ENCODE data around the gene DAPK1.

DAPK1 gene

GRCh38 chr9:87550253-87550954, 52.7 kb downstream of the DAPK1 start:
- H3K9ac ChIP-seq (ENCODE audit: low read length), result no peak overlapping the region
- no peak overlapping the region for H3K27ac ChIP-seq (ENCODE audit: low read length, poor library complexity, severe bottlenecking)
- no peaks in the 10 kb centered on the region for H3K9me3 ChIP-seq (ENCODE audit: control insufficient read depth, low read length)
- H2BK12ac ChIP-seq (ENCODE audit: low read length in 2 of 2), result no peak overlapping the region
- no peak for DNase-seq
- no peak overlapping the region for H2AFZ ChIP-seq (ENCODE audit: low read depth, low read length)
- H3K23ac ChIP-seq (ENCODE audit: low read length in 2 of 2), result no peak overlapping the region
- peaks cover 0 to 8% of the 10 kb centered on the region in 2 experiments for H3K36me3 ChIP-seq (ENCODE audit: control insufficient read depth in 1 of 2, insufficient read depth in 2 of 2, low read depth in 1 of 2, low read length in 2 of 2)
- H3K14ac ChIP-seq (ENCODE audit: low read length in 2 of 2), result no peak overlapping the region
- H3K4me2 ChIP-seq (ENCODE audit: low read length, poor library complexity, severe bottlenecking), result no peak overlapping the region
- H3K79me1 ChIP-seq (replicated peaks; ENCODE audit: low read length, poor library complexity, severe bottlenecking), result peaks cover 20% of the 10 kb centered on the region
- no peak overlapping the region for H3K18ac ChIP-seq (ENCODE audit: low read depth in 1 of 2, low read length in 2 of 2)
- no peak overlapping the region for H2BK5ac ChIP-seq (ENCODE audit: low read depth, low read length, poor library complexity, severe bottlenecking)
- no peak overlapping the region for H3K4ac ChIP-seq (ENCODE audit: low read depth in 1 of 2, low read length in 2 of 2)
- no peak overlapping the region for H4K91ac ChIP-seq (ENCODE audit: low read length)
- H2BK120ac ChIP-seq (ENCODE audit: low read depth, low read length), result no peak overlapping the region
- no peaks in the 10 kb centered on the region for H3K27me3 ChIP-seq (ENCODE audit: control insufficient read depth in 1 of 2, insufficient read depth in 1 of 2, low read length in 2 of 2)
- H3K4me3 ChIP-seq (ENCODE audit: insufficient read depth in 1 of 2, low read depth in 1 of 2, low read length in 2 of 2), result no peak overlapping the region
- no peak overlapping the region for H2AK5ac ChIP-seq (ENCODE audit: low read length, severe bottlenecking)
- no peak overlapping the region for H4K8ac ChIP-seq (ENCODE audit: low read length)
- H3K4me1 ChIP-seq (ENCODE audit: control insufficient read depth, insufficient read depth, low read depth, low read length), result peaks cover 22% of the 10 kb centered on the region
- H2BK15ac ChIP-seq (ENCODE audit: low read depth, poor library complexity, severe bottlenecking), result no peak overlapping the region
- 96% methylated on average over 5 of the region's 5 CpGs for WGBS

GRCh38 chr9:87551772-87552217, 54.1 kb downstream of the DAPK1 start:
- no peak overlapping the region for H2AFZ ChIP-seq (ENCODE audit: low read depth, low read length)
- H2BK5ac ChIP-seq (ENCODE audit: low read depth, low read length, poor library complexity, severe bottlenecking), result no peak overlapping the region
- H3K4me3 ChIP-seq (ENCODE audit: insufficient read depth in 1 of 2, low read depth in 1 of 2, low read length in 2 of 2), result no peak overlapping the region
- 100% methylated on average over 5 of the region's 10 CpGs for WGBS
- H3K9ac ChIP-seq (ENCODE audit: low read length), result no peak overlapping the region
- no peaks in the 10 kb centered on the region for H3K9me3 ChIP-seq (ENCODE audit: control insufficient read depth, low read length)
- H3K23ac ChIP-seq (ENCODE audit: low read length in 2 of 2), result no peak overlapping the region
- peaks cover 20% of the 10 kb centered on the region for H3K79me1 ChIP-seq (replicated peaks; ENCODE audit: low read length, poor library complexity, severe bottlenecking)
- H2BK15ac ChIP-seq (ENCODE audit: low read depth, poor library complexity, severe bottlenecking), result peak overlapping the region; percentile 52
- peaks cover 16% of the 10 kb centered on the region for H3K4me1 ChIP-seq (ENCODE audit: control insufficient read depth, insufficient read depth, low read depth, low read length)
- H2AK5ac ChIP-seq (ENCODE audit: low read length, severe bottlenecking), result no peak overlapping the region
- no peak overlapping the region for H3K4ac ChIP-seq (ENCODE audit: low read depth in 1 of 2, low read length in 2 of 2)
- H3K18ac ChIP-seq (ENCODE audit: low read depth in 1 of 2, low read length in 2 of 2), result no peak overlapping the region
- H3K4me2 ChIP-seq (ENCODE audit: low read length, poor library complexity, severe bottlenecking), result no peak overlapping the region
- no peak overlapping the region for H3K27ac ChIP-seq (ENCODE audit: low read length, poor library complexity, severe bottlenecking)
- H3K27me3 ChIP-seq (ENCODE audit: control insufficient read depth in 1 of 2, insufficient read depth in 1 of 2, low read length in 2 of 2), result no peaks in the 10 kb centered on the region
- no peak overlapping the region for H4K8ac ChIP-seq (ENCODE audit: low read length)
- no peak overlapping the region for H2BK120ac ChIP-seq (ENCODE audit: low read depth, low read length)
- peaks cover 0 to 8% of the 10 kb centered on the region in 2 experiments for H3K36me3 ChIP-seq (ENCODE audit: control insufficient read depth in 1 of 2, insufficient read depth in 2 of 2, low read depth in 1 of 2, low read length in 2 of 2)
- DNase-seq, result no peak
- no peak overlapping the region for H2BK12ac ChIP-seq (ENCODE audit: low read length in 2 of 2)
- no peak overlapping the region for H4K91ac ChIP-seq (ENCODE audit: low read length)
- H3K14ac ChIP-seq (ENCODE audit: low read length in 2 of 2), result no peak overlapping the region

GRCh38 chr9:87554171-87554910, 56.7 kb downstream of the DAPK1 start:
- H3K9me3 ChIP-seq (ENCODE audit: control insufficient read depth, low read length), result no peaks in the 10 kb centered on the region
- DNase-seq, result no peak
- H3K4me1 ChIP-seq (ENCODE audit: control insufficient read depth, insufficient read depth, low read depth, low read length), result peaks cover 19% of the 10 kb centered on the region
- H3K4me3 ChIP-seq (ENCODE audit: insufficient read depth in 1 of 2, low read depth in 1 of 2, low read length in 2 of 2), result no peak overlapping the region
- no peaks in the 10 kb centered on the region for H3K27me3 ChIP-seq (ENCODE audit: control insufficient read depth in 1 of 2, insufficient read depth in 1 of 2, low read length in 2 of 2)
- no peak overlapping the region for H3K18ac ChIP-seq (ENCODE audit: low read depth in 1 of 2, low read length in 2 of 2)
- no peak overlapping the region for H3K4me2 ChIP-seq (ENCODE audit: low read length, poor library complexity, severe bottlenecking)
- peaks cover 0 to 12% of the 10 kb centered on the region in 2 experiments for H3K36me3 ChIP-seq (ENCODE audit: control insufficient read depth in 1 of 2, insufficient read depth in 2 of 2, low read depth in 1 of 2, low read length in 2 of 2)
- H3K4ac ChIP-seq (ENCODE audit: low read depth in 1 of 2, low read length in 2 of 2), result no peak overlapping the region
- H2BK120ac ChIP-seq (ENCODE audit: low read depth, low read length), result no peak overlapping the region
- no peak overlapping the region for H4K8ac ChIP-seq (ENCODE audit: low read length)
- no peak overlapping the region for H3K27ac ChIP-seq (ENCODE audit: low read length, poor library complexity, severe bottlenecking)
- no peak overlapping the region for H3K9ac ChIP-seq (ENCODE audit: low read length)
- no peak overlapping the region for H4K91ac ChIP-seq (ENCODE audit: low read length)
- no peak overlapping the region for H2BK12ac ChIP-seq (ENCODE audit: low read length in 2 of 2)
- WGBS, result 95% methylated on average over 10 of the region's 11 CpGs
- H2AFZ ChIP-seq (ENCODE audit: low read depth, low read length), result no peak overlapping the region
- H2BK15ac ChIP-seq (ENCODE audit: low read depth, poor library complexity, severe bottlenecking), result no peak overlapping the region
- no peak overlapping the region for H2BK5ac ChIP-seq (ENCODE audit: low read depth, low read length, poor library complexity, severe bottlenecking)
- peaks cover 25% of the 10 kb centered on the region for H3K79me1 ChIP-seq (replicated peaks; ENCODE audit: low read length, poor library complexity, severe bottlenecking)
- H3K14ac ChIP-seq (ENCODE audit: low read length in 2 of 2), result no peak overlapping the region
- no peak overlapping the region for H2AK5ac ChIP-seq (ENCODE audit: low read length, severe bottlenecking)
- no peak overlapping the region for H3K23ac ChIP-seq (ENCODE audit: low read length in 2 of 2)

- Histone ChIP-seq H4K91ac (ENCODE audit: low read length) (no peak overlapping the region), H2BK12ac (ENCODE audit: low read length in 2 of 2) (no peak overlapping the region), H3K27ac (ENCODE audit: low read length, poor library complexity, severe bottlenecking) (no peak overlapping the region), H3K23ac (ENCODE audit: low read length in 2 of 2) (no peak overlapping the region), H2BK15ac (ENCODE audit: low read depth, poor library complexity, severe bottlenecking) (no peak overlapping the region), H2AFZ (ENCODE audit: low read depth, low read length) (no peak overlapping the region), H3K18ac (ENCODE audit: low read depth in 1 of 2, low read length in 2 of 2) (no peak overlapping the region), H3K27me3 (ENCODE audit: control insufficient read depth in 1 of 2, insufficient read depth in 1 of 2, low read length in 2 of 2) (no peaks in the 10 kb centered on the region), H3K9ac (ENCODE audit: low read length) (no peak overlapping the region), H2BK5ac (ENCODE audit: low read depth, low read length, poor library complexity, severe bottlenecking) (no peak overlapping the region), H2BK120ac (ENCODE audit: low read depth, low read length) (no peak overlapping the region), H2AK5ac (ENCODE audit: low read length, severe bottlenecking) (no peak overlapping the region), H3K9me3 (ENCODE audit: control insufficient read depth, low read length) (no peaks in the 10 kb centered on the region), H3K14ac (ENCODE audit: low read length in 2 of 2) (no peak overlapping the region), H3K4me3 (ENCODE audit: insufficient read depth in 1 of 2, low read depth in 1 of 2, low read length in 2 of 2) (no peak overlapping the region), H3K79me1 (replicated peaks; ENCODE audit: low read length, poor library complexity, severe bottlenecking) (peaks cover 29% of the 10 kb centered on the region), H3K4me1 (ENCODE audit: control insufficient read depth, insufficient read depth, low read depth, low read length) (peaks cover 19% of the 10 kb centered on the region), H3K36me3 (ENCODE audit: control insufficient read depth in 1 of 2, insufficient read depth in 2 of 2, low read depth in 1 of 2, low read length in 2 of 2) (peaks cover 0 to 12% of the 10 kb centered on the region in 2 experiments), H3K4me2 (ENCODE audit: low read length, poor library complexity, severe bottlenecking) (no peak overlapping the region), H3K4ac (ENCODE audit: low read depth in 1 of 2, low read length in 2 of 2) (no peak overlapping the region), H4K8ac (ENCODE audit: low read length) (no peak overlapping the region)
- 92% methylated on average over 2 of the region's 2 CpGs for WGBS
- DNase-seq, result no peak
These were observed 57.3 kb downstream of the DAPK1 start for GRCh38 chr9:87554976-87555375.

Measured in mesenchymal stem cell (in vitro differentiated cells and primary cell).